A549 (cell line): ENCODE results near the gene ADAMTS14. TPM values are rescaled to one million over a fixed set of nuclear protein-coding genes. Genes with fewer than 3 reads are reported as not detected.

Experiments used
- ATAC-seq, 2 experiments: fragments of 200-7000 bp in 1 of 2; fragments of >200 bp in 1 of 2; cut with Nextera tagmentation in 1 of 2; cut with Tn5 transposase in 1 of 2; 3 replicates each; pipeline versions ENCODE4 v1.8.0 to v1.9.1; 2018 to 2020; ENCODE audit warnings: mild to moderate bottlenecking in 1 of 2, moderate library complexity in 1 of 2
- CTCF ChIA-PET: fragments of 300-600 bp; sonication (Branson Sonifier 250); formaldehyde crosslinking; extraction: SDS; loops from one replicate; lab custom pipeline; 2021; ENCODE audit warnings: antibody characterized with exemption, inconsistent platforms; lab: Yijun Ruan, JAX
- POLR2A ChIA-PET: fragments of 350-600 bp; formaldehyde crosslinking; extraction: SDS; loops from one replicate; lab custom pipeline; 2021; ENCODE audit warnings: antibody characterized with exemption, inconsistent platforms; lab: Yijun Ruan, JAX
- DNase-seq, 2 experiments: peaks; one replicate each; pipeline versions ENCODE4 v3.0.0 to v3.0.0-alpha.2; 2011 to 2016; ENCODE audit warnings: low read depth in 1 of 2, low spot score in 1 of 2
- FAIRE-seq: peaks from 2 replicates; lab custom pipeline; 2011; peaks lifted over from hg19 to GRCh38; lab: Jason Lieb, UNC
- H3K27ac ChIP-seq, 2 experiments: fragments of >200 bp; sonication (Bioruptor Twin); formaldehyde crosslinking; 3 replicates each; pipeline ENCODE4 v1.5.1; 2016 to 2017
- H3K4me1 ChIP-seq: fragments of >200 bp; sonication (Bioruptor Twin); formaldehyde crosslinking; 3 replicates; pipeline ENCODE4 v1.6.1; 2016
- H3K4me2 ChIP-seq: fragments of >200 bp; sonication (Bioruptor Twin); formaldehyde crosslinking; 3 replicates; pipeline ENCODE4 v1.6.1; 2016
- H3K4me3 ChIP-seq: fragments of >200 bp; sonication (Bioruptor Twin); formaldehyde crosslinking; 3 replicates; pipeline ENCODE4 v1.5.1; 2016
- H3K9me3 ChIP-seq: fragments of >200 bp; sonication (Bioruptor Twin); formaldehyde crosslinking; 3 replicates; pipeline ENCODE4 v1.6.1; 2016
- ATOH8 ChIP-seq: fragments of 250-450 bp; sonication (Bioruptor Pico); IDR thresholded peaks from 2 replicates; pipeline ENCODE4 v1.5.0; 2020; ENCODE audit warnings: low read depth, mild to moderate bottlenecking, moderate library complexity
- CBX2 ChIP-seq: fragments of 200-600 bp; sonication (generic); IDR thresholded peaks from 2 replicates; pipeline ENCODE4 v1.6.1; 2016; ENCODE audit warnings: low read depth, mild to moderate bottlenecking, borderline replicate concordance
- CHD2 ChIP-seq: fragments of 150-350 bp; IDR thresholded peaks from 2 replicates; pipeline ENCODE4 v1.6.1; 2014; ENCODE audit warnings: low read length; ENCODE audit not compliant: partially characterized antibody
- GATA3 ChIP-seq: IDR thresholded peaks from 2 replicates; pipeline ENCODE4 v1.6.1; 2012; ENCODE audit warnings: borderline replicate concordance
- HDAC2 ChIP-seq: fragments of 200-600 bp; sonication (generic); IDR thresholded peaks from 2 replicates; pipeline ENCODE4 v1.6.1; 2016
- HEYL ChIP-seq: fragments of 250-450 bp; sonication (Bioruptor Pico); IDR thresholded peaks from 2 replicates; pipeline ENCODE4 v1.8.0; 2021; ENCODE audit warnings: mild to moderate bottlenecking, moderate library complexity
- HMGXB4 ChIP-seq: fragments of 250-450 bp; sonication (Bioruptor Pico); IDR thresholded peaks from 2 replicates; pipeline ENCODE4 v1.5.0; 2021; ENCODE audit warnings: mild to moderate bottlenecking, moderate library complexity, borderline replicate concordance
- HOXA7 ChIP-seq: fragments of 250-450 bp; sonication (Bioruptor Pico); IDR thresholded peaks from 2 replicates; pipeline ENCODE4 v1.5.0; 2020; ENCODE audit warnings: mild to moderate bottlenecking, moderate library complexity
- MAZ ChIP-seq: fragments of 150-350 bp; IDR thresholded peaks from 2 replicates; pipeline ENCODE4 v1.6.1; 2014; ENCODE audit warnings: antibody characterized with exemption, low read depth, low read length, borderline replicate concordance
- NFE2L2 ChIP-seq: fragments of 150-350 bp; conservative IDR thresholded peaks from 2 replicates; pipeline ENCODE4 v1.6.1; 2014; ENCODE audit warnings: low read length
- NPAS2 ChIP-seq: fragments of 250-450 bp; sonication (Bioruptor Pico); IDR thresholded peaks from 2 replicates; pipeline ENCODE4 v1.8.0; 2022; ENCODE audit warnings: mild to moderate bottlenecking, moderate library complexity, borderline replicate concordance
- RAD21 ChIP-seq, 2 experiments: fragments of >200 bp in 1 of 2; sonication (Bioruptor Twin) in 1 of 2; formaldehyde crosslinking in 1 of 2; IDR thresholded peaks in 1 of 2; conservative IDR thresholded peaks in 1 of 2; 2 replicates in 1 of 2; 3 replicates in 1 of 2; pipeline ENCODE4 v1.6.1; 2012 to 2018; ENCODE audit warnings: inconsistent platforms in 1 of 2
- RARB ChIP-seq: fragments of 250-450 bp; sonication (Bioruptor Pico); IDR thresholded peaks from 2 replicates; pipeline ENCODE4 v1.8.0; 2021; ENCODE audit warnings: mild to moderate bottlenecking, moderate library complexity
- RNF2 ChIP-seq: fragments of 200-600 bp; sonication (generic); IDR thresholded peaks from 2 replicates; pipeline ENCODE4 v1.6.1; 2016; ENCODE audit warnings: low read depth, mild to moderate bottlenecking, antibody characterized with exemption, moderate library complexity, borderline replicate concordance
- SREBF2 ChIP-seq: fragments of 450-650 bp; IDR thresholded peaks from 2 replicates; pipeline ENCODE4 v1.6.1; 2014; ENCODE audit warnings: mild to moderate bottlenecking, moderate library complexity
- TFCP2L1 ChIP-seq: fragments of 250-450 bp; sonication (Bioruptor Pico); IDR thresholded peaks from 2 replicates; pipeline ENCODE4 v1.5.0; 2021; ENCODE audit warnings: mild to moderate bottlenecking
- ZC3H11A ChIP-seq: fragments of 450-650 bp; IDR thresholded peaks from 2 replicates; pipeline ENCODE4 v1.6.1; 2014; ENCODE audit warnings: antibody characterized with exemption, mild to moderate bottlenecking
- ZFP36 ChIP-seq: fragments of 450-650 bp; IDR thresholded peaks from 2 replicates; pipeline ENCODE4 v1.6.1; 2014; ENCODE audit warnings: borderline replicate concordance; ENCODE audit not compliant: partially characterized antibody
- WGBS: methylation state at CpG from one replicate; pipeline ENCODE4 v1.1.6; 2017; ENCODE audit errors: missing lambda C conversion rate; 5-methylcytosine and 5-hydroxymethylcytosine counted together
- polyA plus RNA-seq, 4 experiments: library from polyadenylated mRNA; depleted of rRNA in 3 of 4; stranded (reverse); fragments of >200 nt; fragmentation: RNase III in 1 of 4; extraction: RNeasy Plus Mini Kit Qiagen cat#74134 plus additional on column Dnase treatment in 1 of 4; gene quantifications; 2 replicates in 3 of 4; 3 replicates in 1 of 4; pipeline ENCODE4 v1.2.3, GENCODE V29; 2011 to 2017
- TF ChIP-seq, protein P1 (sequence below): IDR thresholded peaks from 2 replicates; pipeline ENCODE4 v1.6.1; 2012
- TF ChIP-seq, protein P2 (sequence below): fragments of 450-650 bp; IDR thresholded peaks from 2 replicates; pipeline ENCODE4 v1.6.1; 2014; ENCODE audit warnings: antibody characterized with exemption

ADAMTS14 gene
- polyA plus RNA-seq, 2 of the 4 experiments (the other 2 are of a cell fraction), result 0.03 TPM; not detected in 1

DNA sequence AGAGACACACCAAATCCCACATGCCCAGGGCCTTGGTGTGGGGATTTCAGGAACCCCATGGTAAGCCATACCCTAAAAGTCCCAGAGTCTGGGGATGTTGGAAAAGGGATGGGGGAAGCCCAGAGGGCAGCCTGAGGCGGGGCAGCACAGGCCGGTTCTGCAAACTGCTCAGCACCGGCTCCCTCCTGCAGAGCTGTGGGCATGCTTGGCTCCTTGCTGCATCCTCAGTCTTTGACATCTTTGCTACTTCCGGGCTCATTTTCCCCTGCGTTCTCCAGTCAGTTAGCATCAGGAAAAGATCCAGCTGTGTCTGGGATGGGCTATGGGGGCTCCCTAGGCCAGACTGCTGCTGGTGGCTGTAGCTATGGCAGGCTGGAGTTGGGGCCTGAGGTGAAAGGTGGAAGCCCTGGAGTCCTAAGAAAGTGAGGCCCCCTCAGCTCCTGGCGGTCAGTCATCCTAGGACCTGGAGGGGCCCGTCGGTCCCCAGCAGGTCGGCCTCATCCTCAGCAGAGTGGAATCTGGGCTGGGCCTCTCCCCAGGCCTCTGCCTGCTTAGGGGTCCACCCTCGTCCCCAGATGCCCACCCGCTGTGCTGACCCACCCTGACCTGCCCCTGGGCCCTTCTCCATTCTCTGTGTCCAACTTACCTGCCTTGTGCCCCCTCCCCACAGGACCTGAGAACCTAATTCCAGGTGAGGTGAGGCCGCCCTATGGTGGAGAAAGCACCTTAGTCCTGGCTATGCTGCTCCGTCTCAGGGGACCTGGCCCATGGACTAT is 103.6 kb downstream of the ADAMTS14 start:
- no peak overlapping the region for H3K27ac ChIP-seq
- no peak for FAIRE-seq
- no peak overlapping the region for H3K4me2 ChIP-seq
- CTCF ChIA-PET, result interaction anchor here (0.6 to 5.7 kb wide), 5 partner anchors 16 to 509 kb away, joined by 3 to 41 read pairs (median 3); no protein-coding TSS in a partner anchor
- no peaks in the 10 kb centered on the region for H3K4me1 ChIP-seq
- WGBS, result 81% methylated on average over 8 of the region's 13 CpGs
- DNase-seq, result no peak
- no peaks in the 10 kb centered on the region for H3K9me3 ChIP-seq
- ATAC-seq, result no peak; a peak in 1 of 6 replicates
- TF ChIP-seq ZC3H11A, result no peak
- TF ChIP-seq GATA3, result no peak
- no peak for TF ChIP-seq NFE2L2
- no peak overlapping the region for H3K4me3 ChIP-seq
- POLR2A ChIA-PET, result no interaction called here

DNA sequence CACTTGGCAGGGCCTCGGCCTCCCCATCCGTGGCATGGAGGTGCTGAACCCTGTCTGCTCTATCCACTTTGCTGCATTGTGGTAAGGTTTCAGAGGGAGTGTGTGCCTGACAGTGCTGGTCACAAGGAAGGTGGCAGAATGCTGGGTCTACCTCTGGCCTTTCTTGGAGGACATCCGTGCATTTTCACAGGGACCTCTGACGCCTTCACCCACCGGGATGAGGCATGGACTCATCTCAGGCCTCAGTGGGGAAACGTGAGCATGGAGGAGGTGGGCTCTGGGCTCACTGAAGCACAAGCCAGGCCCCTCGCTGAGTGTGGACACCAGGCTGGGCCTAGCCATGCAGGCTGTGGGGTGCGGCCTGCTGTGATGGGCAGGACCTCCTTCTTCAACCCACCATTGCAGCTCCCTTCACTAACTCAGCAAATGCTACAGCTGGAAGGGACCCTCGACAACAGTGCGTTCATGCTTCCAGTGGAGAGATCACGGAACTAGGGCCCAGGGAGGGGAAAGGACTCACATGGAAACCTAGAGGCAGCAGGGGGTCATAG is 104.2 kb downstream of the ADAMTS14 start:
- FAIRE-seq, result no peak
- H3K27ac ChIP-seq, result no peak overlapping the region
- WGBS, result 75% methylated on average over 4 of the region's 11 CpGs
- DNase-seq, result no peak
- no peaks in the 10 kb centered on the region for H3K4me1 ChIP-seq
- TF ChIP-seq MAZ, result no peak
- no peak for TF ChIP-seq TFCP2L1 (CRISPR knock-in tag)
- TF ChIP-seq, protein P1, sequence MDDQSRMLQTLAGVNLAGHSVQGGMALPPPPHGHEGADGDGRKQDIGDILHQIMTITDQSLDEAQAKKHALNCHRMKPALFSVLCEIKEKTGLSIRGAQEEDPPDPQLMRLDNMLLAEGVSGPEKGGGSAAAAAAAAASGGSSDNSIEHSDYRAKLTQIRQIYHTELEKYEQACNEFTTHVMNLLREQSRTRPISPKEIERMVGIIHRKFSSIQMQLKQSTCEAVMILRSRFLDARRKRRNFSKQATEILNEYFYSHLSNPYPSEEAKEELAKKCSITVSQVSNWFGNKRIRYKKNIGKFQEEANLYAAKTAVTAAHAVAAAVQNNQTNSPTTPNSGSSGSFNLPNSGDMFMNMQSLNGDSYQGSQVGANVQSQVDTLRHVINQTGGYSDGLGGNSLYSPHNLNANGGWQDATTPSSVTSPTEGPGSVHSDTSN, result no peak
- no peak for TF ChIP-seq HMGXB4 (CRISPR knock-in tag)
- TF ChIP-seq HDAC2, result no peak
- TF ChIP-seq NPAS2 (CRISPR knock-in tag), result no peak
- no peak for TF ChIP-seq CHD2
- TF ChIP-seq RNF2, result no peak
- H3K9me3 ChIP-seq, result no peaks in the 10 kb centered on the region
- no peak overlapping the region for H3K4me2 ChIP-seq
- no peak for ATAC-seq
- ChIA-PET CTCF (interaction anchor here (1.3 to 5.7 kb wide), 5 partner anchors 17 to 508 kb away, joined by 3 to 41 read pairs (median 6); no protein-coding TSS in a partner anchor), POLR2A (no interaction called here)
- no peak overlapping the region for H3K4me3 ChIP-seq

DNA sequence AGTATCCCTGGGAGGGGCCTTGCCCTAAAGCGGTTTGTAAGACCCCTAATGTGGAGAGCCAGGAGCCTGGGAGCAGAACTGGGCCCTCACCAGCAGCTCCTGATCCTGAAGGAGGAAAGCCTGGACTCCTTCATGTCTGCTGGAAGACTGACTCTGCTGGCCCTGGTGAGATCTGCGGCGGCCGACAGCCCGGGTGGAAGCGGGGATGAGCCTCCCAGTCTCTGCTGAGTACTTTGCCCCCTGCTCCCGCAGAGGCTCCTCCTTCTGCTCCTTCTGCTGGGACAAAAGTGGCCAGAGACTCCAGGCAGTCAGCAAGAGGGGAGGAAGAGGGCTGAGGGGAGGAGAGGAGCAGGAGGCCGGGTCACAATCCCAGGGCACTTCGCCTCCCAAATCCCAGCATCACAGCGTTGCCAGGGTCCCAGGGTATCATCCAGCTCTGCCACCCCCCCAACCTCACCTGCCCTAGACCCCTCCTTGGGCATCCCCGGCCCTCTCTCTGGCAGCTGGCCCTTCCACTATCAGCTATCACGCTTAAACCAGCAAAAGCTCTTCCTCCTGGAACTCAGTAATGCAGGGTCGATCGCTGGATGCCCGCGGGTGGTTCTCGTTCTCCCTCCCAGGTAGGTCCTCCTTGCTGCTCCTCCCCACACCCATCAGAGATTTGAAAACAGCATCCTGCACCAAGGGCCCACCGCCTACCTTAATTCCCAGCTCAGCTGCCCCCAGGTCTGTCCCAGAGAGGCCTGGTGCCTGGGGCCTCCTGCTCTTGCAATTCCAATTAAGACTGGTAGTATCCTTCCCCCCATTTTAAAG is 105.0 kb downstream of the ADAMTS14 start:
- ChIA-PET CTCF (interaction anchor here (0.9 to 2.1 kb wide), 5 partner anchors 16 to 227 kb away, joined by 3 to 11 read pairs (median 4); no protein-coding TSS in a partner anchor), POLR2A (no interaction called here)
- no peak for DNase-seq
- WGBS, result 79% methylated on average over 15 of the region's 18 CpGs
- no peak overlapping the region for H3K4me2 ChIP-seq
- no peaks in the 10 kb centered on the region for H3K4me1 ChIP-seq
- H3K4me3 ChIP-seq, result no peak overlapping the region
- no peak for ATAC-seq
- TF ChIP-seq CBX2, result no peak
- no peak for TF ChIP-seq RARB (CRISPR knock-in tag)
- TF ChIP-seq HOXA7 (CRISPR knock-in tag), result no peak
- TF ChIP-seq ZFP36, result no peak
- no peak for TF ChIP-seq SREBF2
- TF ChIP-seq ATOH8, result no peak
- TF ChIP-seq NPAS2 (CRISPR knock-in tag), result no peak
- no peak for TF ChIP-seq HEYL (CRISPR knock-in tag)
- TF ChIP-seq ZC3H11A, result no peak
- no peak for TF ChIP-seq RAD21 (conservative IDR thresholded peaks at IDR 0.05 in 1 of 2, IDR thresholded peaks at IDR 0.05 in 1 of 2)
- TF ChIP-seq, protein P2, sequence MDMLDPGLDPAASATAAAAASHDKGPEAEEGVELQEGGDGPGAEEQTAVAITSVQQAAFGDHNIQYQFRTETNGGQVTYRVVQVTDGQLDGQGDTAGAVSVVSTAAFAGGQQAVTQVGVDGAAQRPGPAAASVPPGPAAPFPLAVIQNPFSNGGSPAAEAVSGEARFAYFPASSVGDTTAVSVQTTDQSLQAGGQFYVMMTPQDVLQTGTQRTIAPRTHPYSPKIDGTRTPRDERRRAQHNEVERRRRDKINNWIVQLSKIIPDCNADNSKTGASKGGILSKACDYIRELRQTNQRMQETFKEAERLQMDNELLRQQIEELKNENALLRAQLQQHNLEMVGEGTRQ, result no peak
- no peaks in the 10 kb centered on the region for H3K9me3 ChIP-seq
- H3K27ac ChIP-seq, result no peak overlapping the region
- FAIRE-seq, result no peak
